Panc1 (cell line): ENCODE data around the gene IGLL5. TPM values are rescaled to one million over a fixed set of nuclear protein-coding genes. Genes with fewer than 3 reads are reported as not detected.

Source experiments
- ATAC-seq: fragments of 200-7000 bp; cut with Tn5 transposase; 2 replicates; pipeline ENCODE4 v1.9.1; 2020; ENCODE audit warnings: mild to moderate bottlenecking, moderate library complexity
- BruUV-seq: library from RNA; stranded (reverse); fragments of 400-500 nt; replicated peaks from 2 replicates; lab custom pipeline; 2021; lab: Mats Ljungman, UMichigan
- CTCF ChIA-PET: fragments of 300-600 bp; sonication (Branson Sonifier 250); formaldehyde crosslinking; loops from one replicate; lab custom pipeline; 2022; ENCODE audit warnings: antibody characterized with exemption; lab: Charles Lee
- POLR2A ChIA-PET: fragments of 300-600 bp; sonication (Branson Sonifier 250); formaldehyde crosslinking; loops from one replicate; lab custom pipeline; 2022; ENCODE audit warnings: antibody characterized with exemption; lab: Charles Lee
- DNase-seq: peaks from one replicate; pipeline ENCODE4 v3.0.0-alpha.2; 2010; ENCODE audit warnings: low read depth, low spot score
- H3K27ac ChIP-seq: 2 replicates; pipeline ENCODE4 v1.5.1; 2011; ENCODE audit warnings: mild to moderate bottlenecking, low read length, inconsistent platforms
- H3K27me3 ChIP-seq: fragments of 200-500 bp; sonication (Bioruptor generic); 2 replicates; pipeline ENCODE4 v1.6.0; 2014; ENCODE audit warnings: low read length, inconsistent platforms; ENCODE audit not compliant: control insufficient read depth, insufficient read depth
- H3K36me3 ChIP-seq: fragments of 200-500 bp; sonication (Bioruptor generic); 2 replicates; pipeline ENCODE4 v1.5.1; 2014; ENCODE audit warnings: inconsistent platforms, mild to moderate bottlenecking, low read length, moderate library complexity; ENCODE audit not compliant: control insufficient read depth, insufficient read depth
- H3K4me1 ChIP-seq: 2 replicates; pipeline ENCODE4 v1.5.1; 2011; ENCODE audit warnings: inconsistent platforms, mild to moderate bottlenecking, low read length, moderate library complexity; ENCODE audit not compliant: control insufficient read depth, insufficient read depth
- H3K4me3 ChIP-seq, 2 experiments: 2 replicates each; pipeline ENCODE4 v1.5.1; 2011 to 2012; ENCODE audit warnings: low read depth in 2 of 2, low read length in 2 of 2, mild to moderate bottlenecking in 2 of 2, inconsistent platforms in 1 of 2, moderate library complexity in 1 of 2
- H3K9me3 ChIP-seq: fragments of 200-500 bp; sonication (Bioruptor generic); 2 replicates; pipeline ENCODE4 v1.5.1; 2014; ENCODE audit warnings: low read depth, mild to moderate bottlenecking, inconsistent platforms, low read length, moderate library complexity; ENCODE audit not compliant: control insufficient read depth, insufficient read depth
- CTCF ChIP-seq: fragments of 450-650 bp; IDR thresholded peaks from 2 replicates; pipeline ENCODE4 v1.5.1; 2017; ENCODE audit warnings: mild to moderate bottlenecking
- POLR2AphosphoS5 ChIP-seq: IDR thresholded peaks from 2 replicates; pipeline ENCODE4 v1.6.1; 2012; ENCODE audit warnings: mild to moderate bottlenecking, low read depth, low read length, moderate library complexity
- REST ChIP-seq, 2 experiments: IDR thresholded peaks; 2 replicates each; pipeline ENCODE4 v1.6.1; 2011 to 2012; ENCODE audit warnings: low read depth in 2 of 2, control low read depth in 1 of 2, low read length in 1 of 2, mild to moderate bottlenecking in 1 of 2, moderate library complexity in 1 of 2; ENCODE audit not compliant: insufficient read depth in 1 of 2
- SIN3A ChIP-seq: IDR thresholded peaks from 2 replicates; pipeline ENCODE4 v1.6.1; 2012; ENCODE audit warnings: low read depth, mild to moderate bottlenecking, low read length, moderate library complexity, borderline replicate concordance; ENCODE audit not compliant: insufficient read depth
- TCF7L2 ChIP-seq: IDR thresholded peaks from 2 replicates; pipeline ENCODE4 v1.6.1; 2011; ENCODE audit warnings: mild to moderate bottlenecking, low read depth, low read length, inconsistent platforms
- in situ Hi-C: cut with HindIII; loops from 2 replicates; pipeline ENCODE4 v1.10.0; 2016; ENCODE audit warnings: low sequenced_read_pairs, low pct_unique_long_range_greater_than_20kb
- intact Hi-C: fragments of 100-400 bp; cut with micrococcal nuclease; formaldehyde crosslinking; loops from one replicate; pipeline ENCODE4 v1.10.0; 2022; ENCODE audit not compliant: unreplicated experiment
- total RNA-seq: library from RNA; stranded (reverse); gene quantifications from one replicate; pipeline ENCODE4 v1.2.1, GENCODE V29; 2021; ENCODE audit not compliant: unreplicated experiment

IGLL5 gene
- total RNA-seq, 1 experiment from 2014 or later: not detected

GRCh38 chr22:22896601-22897000 lies 9.0 kb downstream of the IGLL5 start:
- Histone ChIP-seq H3K27me3 (peaks cover 2% of the 10 kb centered on the region), H3K9me3 (no peaks in the 10 kb centered on the region), H3K27ac (no peak overlapping the region), H3K4me3 (no peak overlapping the region), H3K4me1 (no peaks in the 10 kb centered on the region), H3K36me3 (no peaks in the 10 kb centered on the region)
- ChIA-PET POLR2A (no interaction called here), CTCF (interaction anchor here (0.6 kb wide), 1 partner anchor 14 kb away, joined by 12 read pairs; no protein-coding TSS in a partner anchor)
- no TSS peak for BruUV-seq
- ATAC-seq: no peak
- no peak for DNase-seq
- TF ChIP-seq SIN3A: no peak
- TF ChIP-seq POLR2AphosphoS5: no peak
- in situ Hi-C loops (no loop called here), intact Hi-C loops (no loop called here)

GRCh38 chr22:22897091-22897490 lies 9.5 kb downstream of the IGLL5 start:
- BruUV-seq: no TSS peak
- no peak for ATAC-seq
- Histone ChIP-seq H3K9me3 (no peaks in the 10 kb centered on the region), H3K27me3 (no peaks in the 10 kb centered on the region), H3K27ac (no peak overlapping the region), H3K4me1 (no peaks in the 10 kb centered on the region), H3K36me3 (no peaks in the 10 kb centered on the region), H3K4me3 (no peak overlapping the region)
- intact Hi-C loops (no loop called here), in situ Hi-C loops (no loop called here)
- no peak for DNase-seq
- POLR2A ChIA-PET: no interaction called here
- TF ChIP-seq REST (IDR thresholded peaks at IDR 0.05; ENCODE audit: insufficient read depth in 1 of 2, low read depth in 2 of 2, low read length in 1 of 2): no peak
- TF ChIP-seq POLR2AphosphoS5: no peak
- TF ChIP-seq SIN3A: no peak
- TF ChIP-seq CTCF: no peak
- no peak for TF ChIP-seq TCF7L2
- CTCF ChIA-PET: interaction anchor here (0.6 kb wide), 1 partner anchor 14 kb away, joined by 12 read pairs; no protein-coding TSS in a partner anchor

- CTCF ChIA-PET: no interaction called here
Observed at GRCh38 chr22:22897947-22898346, 10.3 kb downstream of the IGLL5 start.

More at GRCh38 chr22:22897947-22898346, 10.3 kb downstream of the IGLL5 start:
- no TSS peak for BruUV-seq
- no peak overlapping the region for H3K27ac ChIP-seq
- no peaks in the 10 kb centered on the region for H3K4me1 ChIP-seq
- intact Hi-C loops: no loop called here
- POLR2A ChIA-PET: interaction anchor here (0.6 kb wide), 1 partner anchor 760 kb away, joined by 3 read pairs; no protein-coding TSS in a partner anchor
- no peaks in the 10 kb centered on the region for H3K9me3 ChIP-seq
- no peak for TF ChIP-seq POLR2AphosphoS5
- no peak for TF ChIP-seq TCF7L2
- no peak for TF ChIP-seq REST (IDR thresholded peaks at IDR 0.05; ENCODE audit: insufficient read depth in 1 of 2, low read depth in 2 of 2, low read length in 1 of 2)
- TF ChIP-seq CTCF: no peak
- TF ChIP-seq SIN3A: no peak
- no peaks in the 10 kb centered on the region for H3K36me3 ChIP-seq
- no peak overlapping the region for H3K4me3 ChIP-seq
- no peaks in the 10 kb centered on the region for H3K27me3 ChIP-seq
- ATAC-seq (no peak), DNase-seq (no peak)
- in situ Hi-C loops: no loop called here
